GM12873 (cell line): ENCODE results near the gene ZDHHC24.

Source experiments
- TF ChIP-seq, protein P1 (sequence below): IDR thresholded peaks from 2 replicates; pipeline ENCODE4 v1.5.1; 2012; ENCODE audit warnings: low read depth, mild to moderate bottlenecking, moderate library complexity, low read length, control low read depth; ENCODE audit not compliant: insufficient read depth; ENCODE audit errors: missing control alignments

The ZDHHC24 gene

DNA sequence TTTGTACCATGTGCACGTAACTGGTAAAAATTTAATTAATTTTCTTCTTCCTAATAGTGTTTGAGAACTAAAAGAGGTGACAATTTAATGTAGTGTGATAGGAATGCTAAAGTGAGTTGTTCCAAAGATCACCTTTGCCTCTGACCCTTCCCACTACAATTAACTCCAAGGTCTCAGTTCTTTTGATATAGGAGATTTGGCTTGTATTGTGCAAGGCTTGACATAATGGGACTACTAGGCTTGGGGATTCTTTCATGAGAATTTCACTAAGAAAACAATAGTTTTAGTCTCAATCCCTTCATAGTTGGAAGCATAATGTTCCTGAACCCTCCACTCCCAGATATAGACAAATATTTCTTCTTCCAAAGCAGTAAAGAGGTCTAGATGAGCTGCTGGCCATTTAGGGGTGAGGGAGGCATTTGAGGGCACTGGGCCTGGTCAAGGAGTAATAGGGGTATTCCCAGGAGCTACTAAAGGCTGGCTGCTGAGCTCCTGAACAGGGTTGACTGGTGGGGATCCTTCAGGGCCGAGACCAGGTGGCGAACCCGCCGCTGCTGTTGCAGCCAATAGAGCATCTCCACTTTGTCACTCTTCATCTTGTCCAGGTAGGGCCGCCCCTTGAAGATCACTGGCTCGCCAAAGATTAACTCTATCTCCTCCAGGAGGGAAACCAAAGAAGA, 44.3 kb upstream of the ZDHHC24 start:
- TF ChIP-seq, protein P1, sequence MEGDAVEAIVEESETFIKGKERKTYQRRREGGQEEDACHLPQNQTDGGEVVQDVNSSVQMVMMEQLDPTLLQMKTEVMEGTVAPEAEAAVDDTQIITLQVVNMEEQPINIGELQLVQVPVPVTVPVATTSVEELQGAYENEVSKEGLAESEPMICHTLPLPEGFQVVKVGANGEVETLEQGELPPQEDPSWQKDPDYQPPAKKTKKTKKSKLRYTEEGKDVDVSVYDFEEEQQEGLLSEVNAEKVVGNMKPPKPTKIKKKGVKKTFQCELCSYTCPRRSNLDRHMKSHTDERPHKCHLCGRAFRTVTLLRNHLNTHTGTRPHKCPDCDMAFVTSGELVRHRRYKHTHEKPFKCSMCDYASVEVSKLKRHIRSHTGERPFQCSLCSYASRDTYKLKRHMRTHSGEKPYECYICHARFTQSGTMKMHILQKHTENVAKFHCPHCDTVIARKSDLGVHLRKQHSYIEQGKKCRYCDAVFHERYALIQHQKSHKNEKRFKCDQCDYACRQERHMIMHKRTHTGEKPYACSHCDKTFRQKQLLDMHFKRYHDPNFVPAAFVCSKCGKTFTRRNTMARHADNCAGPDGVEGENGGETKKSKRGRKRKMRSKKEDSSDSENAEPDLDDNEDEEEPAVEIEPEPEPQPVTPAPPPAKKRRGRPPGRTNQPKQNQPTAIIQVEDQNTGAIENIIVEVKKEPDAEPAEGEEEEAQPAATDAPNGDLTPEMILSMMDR = no peak

DNA sequence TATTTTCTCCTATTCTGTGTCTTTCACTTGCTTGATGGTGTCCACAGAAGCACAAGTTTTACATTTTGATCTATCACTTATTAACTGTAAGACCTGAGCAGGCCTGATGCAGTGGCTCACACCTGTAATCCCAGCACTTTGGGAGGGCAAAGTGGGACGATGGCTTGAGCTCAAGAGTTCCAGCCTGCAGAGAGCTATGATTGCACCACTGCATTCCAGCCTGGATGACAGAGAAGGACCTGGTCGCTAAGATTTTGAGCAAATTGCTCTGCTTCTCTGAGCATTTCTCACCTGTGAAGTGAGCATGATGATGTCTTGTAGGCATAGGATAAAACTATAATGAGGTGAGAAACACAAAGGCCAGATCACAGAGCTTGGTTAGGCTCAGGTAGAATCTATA, 40.3 kb upstream of the ZDHHC24 start:
- TF ChIP-seq, protein P1 = no peak

DNA sequence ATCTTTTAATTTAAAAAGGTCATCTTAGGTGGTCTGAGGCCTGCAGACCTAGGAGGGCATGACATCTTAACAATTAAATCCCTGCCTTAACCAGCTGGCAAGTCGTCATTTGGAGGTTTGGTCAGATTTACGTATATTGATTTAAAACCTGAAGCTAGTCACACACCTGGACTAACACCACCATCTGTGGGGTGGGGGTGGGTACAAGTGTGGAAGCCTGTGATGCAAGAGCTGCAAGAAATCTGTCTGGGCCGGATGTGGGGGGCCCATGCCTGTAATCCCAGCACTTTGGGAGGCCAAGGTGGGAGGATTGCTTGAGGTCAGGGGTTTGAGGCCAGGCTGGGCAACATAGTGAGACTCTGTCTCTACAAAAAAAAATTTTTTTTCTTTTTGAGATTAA, 35.4 kb upstream of the ZDHHC24 start:
- TF ChIP-seq, protein P1 = no peak

DNA sequence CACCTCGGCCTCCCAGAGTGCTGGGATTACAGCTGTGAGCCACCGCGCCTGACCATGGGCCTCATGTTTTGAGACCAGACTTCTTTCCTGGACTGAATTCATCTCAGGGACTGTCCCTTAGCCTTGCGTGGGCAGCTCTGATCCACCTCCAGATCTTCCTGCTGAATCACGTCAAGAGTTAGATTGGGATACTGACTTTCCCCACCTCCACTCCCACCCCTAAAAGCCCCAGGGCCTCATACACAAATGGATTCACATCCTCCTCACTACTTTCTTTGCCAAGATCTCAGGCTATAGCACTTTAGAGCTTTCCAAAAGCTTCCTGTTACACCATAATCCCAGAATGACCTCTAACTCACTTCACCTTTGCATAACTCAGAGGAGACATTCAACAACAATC, 35.0 kb upstream of the ZDHHC24 start:
- TF ChIP-seq, protein P1 = no peak

DNA sequence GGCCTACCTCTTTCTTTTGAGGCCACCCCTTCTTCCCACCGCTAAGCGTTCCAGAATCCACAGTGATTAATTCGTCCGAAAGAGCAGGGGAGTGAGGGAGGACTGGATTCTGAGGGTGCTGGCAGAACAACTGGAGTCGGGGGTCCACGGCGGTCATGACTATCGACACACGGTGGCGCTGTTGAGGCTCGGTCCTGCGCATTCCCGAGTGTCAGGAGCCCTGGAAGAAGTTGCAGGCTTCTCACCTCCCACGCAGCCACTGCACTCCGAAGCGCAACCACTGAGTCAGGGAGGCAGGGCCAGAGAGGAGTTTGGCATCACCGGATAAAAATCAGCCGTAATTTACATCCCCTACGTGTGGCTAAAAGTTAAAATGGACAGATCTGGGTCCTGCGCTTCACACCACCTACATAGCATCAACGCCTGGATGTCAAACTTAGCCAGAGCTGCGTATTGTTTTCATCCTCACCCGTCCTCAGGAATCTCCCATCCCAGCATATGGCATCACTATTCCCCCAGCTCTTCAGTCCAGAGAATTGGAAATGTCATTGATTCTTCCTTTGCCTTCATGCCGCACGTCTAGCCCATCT, 33.3 kb upstream of the ZDHHC24 start:
- TF ChIP-seq, protein P1 = peak; percentile 89

DNA sequence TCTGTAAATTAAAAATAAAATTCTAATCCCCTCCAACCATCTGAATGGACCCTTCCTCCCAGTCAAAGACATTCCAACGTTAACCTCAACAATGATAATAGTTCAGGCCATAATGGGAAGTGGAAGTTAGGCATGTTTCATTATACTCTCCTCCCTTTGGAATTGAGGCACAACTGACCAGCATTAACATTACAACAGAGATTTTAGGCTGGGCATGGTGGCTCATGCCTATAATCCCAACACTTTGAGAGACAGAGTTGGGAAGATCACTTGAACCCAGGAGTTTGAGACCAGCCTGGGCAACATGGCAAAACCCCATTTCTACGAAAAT, 25.0 kb upstream of the ZDHHC24 start:
- TF ChIP-seq, protein P1 = no peak

DNA sequence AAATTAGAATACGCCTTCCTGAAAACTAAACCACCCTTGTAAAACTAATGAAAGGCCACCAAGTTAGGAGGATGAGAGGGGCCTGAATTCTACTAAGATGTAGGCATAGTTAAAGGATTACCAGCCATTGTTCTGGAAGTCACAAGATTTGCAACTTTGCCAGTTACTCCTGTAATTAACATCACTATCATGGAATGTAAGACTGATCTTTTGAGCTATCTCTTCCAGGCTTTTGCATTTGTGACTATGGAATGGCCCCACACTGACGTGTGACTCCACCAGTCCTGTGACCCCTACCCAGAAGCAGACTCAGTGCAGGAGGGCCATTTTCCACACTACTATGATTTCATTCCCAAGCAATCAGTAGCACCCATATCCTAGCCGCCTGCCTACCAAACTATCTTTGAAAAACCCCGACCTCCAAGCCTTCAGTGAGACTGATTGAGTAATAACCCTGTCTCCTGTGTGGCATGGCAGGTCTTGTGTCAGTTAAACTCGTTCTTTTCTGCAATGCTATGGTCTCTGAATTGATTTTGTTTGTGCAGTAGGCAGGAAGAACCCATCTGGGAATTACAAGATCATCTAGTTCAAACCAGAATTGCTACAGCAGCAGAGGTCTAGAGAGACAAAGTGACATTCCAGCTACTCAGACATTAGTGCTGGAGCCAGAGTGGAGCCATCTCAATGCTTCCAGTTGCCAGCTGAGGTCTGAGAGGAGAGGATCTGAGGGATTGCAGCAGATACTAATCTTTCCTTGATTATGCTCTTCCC, 24.4 kb upstream of the ZDHHC24 start:
- TF ChIP-seq, protein P1 = no peak
